GM13976 (cell line): ENCODE measurements around the gene MRFAP1L1.

Experiments
- DNase-seq: peaks from one replicate; pipeline ENCODE4 v3.0.0; 2012; ENCODE audit warnings: low spot score
- in situ Hi-C: fragments of 300-500 bp; cut with MboI; formaldehyde crosslinking; loops from one replicate; pipeline ENCODE4 v1.12.0; 2022; ENCODE audit warnings: low sequenced_read_pairs, mixed read lengths, inconsistent platforms; ENCODE audit not compliant: unreplicated experiment
- TF ChIP-seq, protein P1 (sequence below): IDR thresholded peaks from 2 replicates; pipeline ENCODE4 v1.5.1; 2012; ENCODE audit warnings: borderline replicate concordance, mild to moderate bottlenecking; ENCODE audit not compliant: insufficient read depth; ENCODE audit errors: extremely low read depth, missing control alignments, control extremely low read depth

The MRFAP1L1 gene

DNA sequence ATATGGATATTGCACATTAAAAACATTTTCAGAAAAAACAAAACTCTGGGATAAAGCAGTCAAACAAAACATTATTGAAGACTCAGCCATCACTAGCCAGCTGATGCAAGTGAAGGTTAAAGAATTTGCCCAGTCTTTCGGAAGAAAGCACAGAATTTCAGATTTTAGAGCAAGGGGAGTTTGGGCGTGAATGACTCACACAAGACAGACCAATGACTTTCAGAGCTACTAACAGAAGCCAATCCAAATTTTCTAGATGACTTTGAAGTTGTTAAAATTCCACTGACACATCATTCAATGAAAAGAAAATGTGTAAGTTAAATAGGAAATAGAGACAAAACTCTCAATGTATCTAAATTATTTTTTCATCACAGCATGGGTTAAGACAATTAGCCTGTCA lies 4.0 kb downstream of the MRFAP1L1 start:
- in situ Hi-C loops: loop anchor here (25.0 kb wide), 1 partner anchor 182 kb away; no protein-coding TSS in a partner anchor
- DNase-seq: no peak
- TF ChIP-seq, protein P1, sequence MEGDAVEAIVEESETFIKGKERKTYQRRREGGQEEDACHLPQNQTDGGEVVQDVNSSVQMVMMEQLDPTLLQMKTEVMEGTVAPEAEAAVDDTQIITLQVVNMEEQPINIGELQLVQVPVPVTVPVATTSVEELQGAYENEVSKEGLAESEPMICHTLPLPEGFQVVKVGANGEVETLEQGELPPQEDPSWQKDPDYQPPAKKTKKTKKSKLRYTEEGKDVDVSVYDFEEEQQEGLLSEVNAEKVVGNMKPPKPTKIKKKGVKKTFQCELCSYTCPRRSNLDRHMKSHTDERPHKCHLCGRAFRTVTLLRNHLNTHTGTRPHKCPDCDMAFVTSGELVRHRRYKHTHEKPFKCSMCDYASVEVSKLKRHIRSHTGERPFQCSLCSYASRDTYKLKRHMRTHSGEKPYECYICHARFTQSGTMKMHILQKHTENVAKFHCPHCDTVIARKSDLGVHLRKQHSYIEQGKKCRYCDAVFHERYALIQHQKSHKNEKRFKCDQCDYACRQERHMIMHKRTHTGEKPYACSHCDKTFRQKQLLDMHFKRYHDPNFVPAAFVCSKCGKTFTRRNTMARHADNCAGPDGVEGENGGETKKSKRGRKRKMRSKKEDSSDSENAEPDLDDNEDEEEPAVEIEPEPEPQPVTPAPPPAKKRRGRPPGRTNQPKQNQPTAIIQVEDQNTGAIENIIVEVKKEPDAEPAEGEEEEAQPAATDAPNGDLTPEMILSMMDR: no peak

DNA sequence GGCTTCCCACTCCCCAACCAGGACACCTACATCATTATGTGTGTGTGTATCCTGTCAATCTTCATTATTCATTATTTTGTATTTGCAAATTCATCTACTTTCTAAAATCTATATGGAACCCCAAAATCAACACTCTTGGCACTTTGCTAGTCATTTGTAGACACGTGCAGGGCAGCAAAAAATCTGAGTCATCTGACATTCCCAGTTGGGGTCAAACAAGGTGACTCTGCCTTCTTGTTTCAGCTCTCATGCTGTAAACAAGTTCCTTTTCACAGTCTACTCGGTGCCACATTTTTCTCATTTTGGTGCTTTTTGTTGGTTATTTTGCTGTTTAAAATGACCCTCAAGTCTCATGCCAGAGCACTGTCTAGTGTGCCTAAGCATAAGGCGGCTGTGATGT lies 5.9 kb downstream of the MRFAP1L1 start:
- no peak for DNase-seq
- in situ Hi-C loops: loop anchor here (25.0 kb wide), 1 partner anchor 184 kb away; no protein-coding TSS in a partner anchor
- TF ChIP-seq, protein P1: no peak

DNA sequence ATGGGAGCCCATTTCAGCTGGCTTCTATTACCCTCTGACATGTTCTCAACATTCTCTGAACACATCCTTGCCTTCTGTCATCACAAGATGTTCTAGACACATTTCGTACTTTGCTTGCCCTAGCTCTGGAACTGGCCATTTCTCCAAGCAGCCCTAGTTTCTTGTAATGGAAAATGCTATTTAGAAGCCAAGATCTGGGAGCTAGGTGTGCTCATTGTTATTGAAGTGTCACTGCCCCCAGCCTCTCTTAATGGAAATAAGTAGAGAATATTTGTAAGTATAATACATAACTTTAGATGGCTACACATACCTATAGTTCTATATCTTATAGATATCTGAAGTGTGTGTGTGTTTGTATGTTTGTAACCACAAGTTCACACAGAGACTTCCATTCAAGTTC lies 6.9 kb downstream of the MRFAP1L1 start:
- no peak for DNase-seq
- TF ChIP-seq, protein P1: no peak
- in situ Hi-C loops: loop anchor here (25.0 kb wide), 1 partner anchor 185 kb away; no protein-coding TSS in a partner anchor

DNA sequence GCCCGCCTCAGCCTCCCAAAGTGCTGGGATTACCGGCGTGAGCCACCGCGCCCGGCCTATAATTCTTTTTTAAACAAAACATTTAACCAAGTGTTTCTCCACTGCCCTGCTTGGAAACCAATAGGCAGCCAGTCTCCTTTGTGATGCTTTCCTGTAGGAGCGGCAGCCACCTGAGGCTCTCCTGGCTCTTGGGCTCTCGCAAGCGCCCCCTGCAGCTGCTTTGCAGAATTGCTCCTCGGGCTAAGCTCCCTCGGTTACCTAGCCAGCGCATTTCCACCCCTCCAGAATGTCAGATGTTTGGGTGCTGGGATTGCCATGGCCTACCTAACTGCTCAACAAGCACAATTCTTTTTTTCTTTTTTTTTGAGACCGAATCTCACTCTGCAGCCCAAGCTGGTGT lies 8.3 kb downstream of the MRFAP1L1 start:
- in situ Hi-C loops: loop anchor here (25.0 kb wide), 1 partner anchor 186 kb away; no protein-coding TSS in a partner anchor
- peak; percentile 25 for DNase-seq
- TF ChIP-seq, protein P1: peak; percentile 26

DNA sequence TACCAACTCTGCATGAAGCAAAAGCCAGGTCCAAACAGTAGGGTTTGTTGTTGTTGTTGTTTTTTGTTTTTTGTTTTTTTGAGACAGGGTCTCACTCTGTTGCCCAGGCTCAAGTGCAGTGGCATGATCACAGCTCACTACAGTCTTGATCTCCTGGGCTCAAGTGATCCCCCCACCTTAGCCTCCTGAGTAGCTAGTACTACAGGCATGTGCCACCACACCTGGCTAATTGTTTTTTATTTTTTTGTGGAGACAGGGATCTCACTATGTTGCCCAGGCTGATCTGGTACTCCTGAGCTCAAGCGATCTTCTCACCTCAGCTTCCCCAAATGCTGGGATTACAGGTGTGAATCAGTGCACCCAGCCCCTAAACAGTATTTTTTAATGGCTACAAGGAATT lies 9.8 kb downstream of the MRFAP1L1 start:
- TF ChIP-seq, protein P1: no peak
- no peak for DNase-seq
- in situ Hi-C loops: loop anchor here (25.0 kb wide), 1 partner anchor 187 kb away; no protein-coding TSS in a partner anchor

DNA sequence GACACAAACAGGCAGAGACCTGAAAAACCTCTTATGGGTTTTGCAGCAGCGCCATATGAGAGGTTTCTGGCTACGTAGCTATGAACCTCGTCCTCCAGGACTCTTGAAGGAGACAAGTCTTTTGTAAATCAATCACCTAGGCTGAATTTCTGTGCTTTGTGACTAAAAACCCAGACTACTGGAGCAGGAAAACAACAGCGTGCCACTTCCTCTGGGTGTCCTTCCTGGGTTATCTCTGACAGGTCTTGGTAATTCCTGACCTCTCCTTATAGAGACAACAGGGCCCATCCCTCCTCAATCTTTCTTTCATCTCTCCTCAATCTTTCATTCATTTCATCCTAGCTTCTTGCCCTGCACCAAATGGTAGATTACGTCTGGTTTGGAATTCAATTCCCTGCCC lies 10.3 kb downstream of the MRFAP1L1 start:
- in situ Hi-C loops: no loop called here
- no peak for DNase-seq
- TF ChIP-seq, protein P1: no peak
